K562 (cell line): ENCODE measurements around the gene SH3D21. TPM values are rescaled to one million over a fixed set of nuclear protein-coding genes. Genes with fewer than 3 reads are reported as not detected.

Experiments used
- BACH1 ChIP-seq: fragments of 200-800 bp; sonication (Bioruptor generic); IDR thresholded peaks from 2 replicates; pipeline ENCODE4 v1.6.1; 2016; ENCODE audit warnings: missing genetic modification characterization, missing compliant biosample characterization
- GATA2 ChIP-seq: sonication (generic); formaldehyde crosslinking; IDR thresholded peaks from 2 replicates; pipeline ENCODE4 v1.4.0; 2020; ENCODE audit warnings: mild to moderate bottlenecking, missing genetic modification reagents
- NR2C2 ChIP-seq, 2 experiments: fragments of 200-800 bp in 1 of 2; sonication (Bioruptor generic) in 1 of 2; sonication (generic) in 1 of 2; formaldehyde crosslinking in 1 of 2; IDR thresholded peaks; 2 replicates each; pipeline versions ENCODE4 v1.6.1 to v1.8.0; 2016 to 2022; ENCODE audit warnings: mild to moderate bottlenecking in 1 of 2, missing compliant biosample characterization in 1 of 2, missing genetic modification characterization in 1 of 2, missing genetic modification reagents in 1 of 2
- ZMIZ1 ChIP-seq, 2 experiments: fragments of 150-350 bp in 1 of 2; IDR thresholded peaks; 2 replicates each; pipeline ENCODE4 v1.6.1; 2012 to 2016; ENCODE audit warnings: low read depth in 2 of 2, low read length in 2 of 2, mild to moderate bottlenecking in 1 of 2, moderate library complexity in 1 of 2
- ZNF407 ChIP-seq: fragments of 450-650 bp; IDR thresholded peaks from 2 replicates; pipeline ENCODE4 v1.6.1; 2016; ENCODE audit warnings: low read depth
- ZNF707 ChIP-seq: fragments of 250-450 bp; sonication (Bioruptor Pico); conservative IDR thresholded peaks from 2 replicates; pipeline ENCODE4 v1.8.0; 2022; ENCODE audit warnings: inconsistent platforms, mild to moderate bottlenecking, moderate library complexity
- polyA plus RNA-seq, 8 experiments: library from polyadenylated mRNA; depleted of rRNA in 4 of 8; stranded (reverse) in 5 of 8; unstranded in 3 of 8; fragments of >200 nt; fragmentation: Nextera tagmentation in 2 of 8; fragmentation: Illumina TruSeq in 1 of 8; extraction: Ambion mirVana in 2 of 8; extraction: Trizol in 1 of 8; gene quantifications; 2 replicates each; pipeline versions ENCODE4 v1.2.1 to v1.2.3, GENCODE V29; 2011 to 2014; ENCODE audit warnings: inconsistent platforms in 1 of 8, missing spikeins in 1 of 8
- total RNA-seq, 7 experiments: library from RNA; depleted of rRNA in 6 of 7; stranded (reverse); fragments of >200 nt in 6 of 7; fragmentation: Illumina TruSeq in 2 of 7; extraction: Trizol in 2 of 7; gene quantifications; 2 replicates each; pipeline versions ENCODE4 v1.2.1 to v1.2.3, GENCODE V29; 2011 to 2021; ENCODE audit warnings: low replicate concordance in 1 of 7
- TF ChIP-seq, protein P1 (sequence below): sonication (generic); formaldehyde crosslinking; IDR thresholded peaks from 2 replicates; pipeline ENCODE4 v1.8.0; 2022; ENCODE audit warnings: mild to moderate bottlenecking, missing genetic modification reagents
- TF ChIP-seq, protein P2 (sequence below): fragments of 250-450 bp; sonication (Bioruptor Pico); IDR thresholded peaks from 2 replicates; pipeline ENCODE4 v1.4.0; 2020; ENCODE audit warnings: mild to moderate bottlenecking, moderate library complexity

The SH3D21 gene
- total and polyA plus RNA-seq, 9 of the 15 experiments (the other 6 are each of a cell fraction or from before 2014, with no cell fraction given): 0.01 to 4.7 (median 1.8) TPM

GRCh38 chr1:36306902-36307456 lies 811 bp downstream of the SH3D21 start (continued):
- TF ChIP-seq, protein P1, sequence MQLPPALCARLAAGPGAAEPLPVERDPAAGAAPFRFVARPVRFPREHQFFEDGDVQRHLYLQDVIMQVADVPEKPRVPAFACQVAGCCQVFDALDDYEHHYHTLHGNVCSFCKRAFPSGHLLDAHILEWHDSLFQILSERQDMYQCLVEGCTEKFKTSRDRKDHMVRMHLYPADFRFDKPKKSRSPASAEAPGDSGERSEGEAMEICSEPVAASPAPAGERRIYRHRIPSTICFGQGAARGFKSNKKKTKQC (CRISPR knock-in tag): peak; percentile 44; the same call in 1 of the 2 replicates
- TF ChIP-seq ZNF407: no peak
- no peak for TF ChIP-seq BACH1 (tag)
- TF ChIP-seq GATA2 (CRISPR knock-in tag): peak; percentile 91
- no peak for TF ChIP-seq NR2C2 (CRISPR knock-in tag; IDR thresholded peaks at IDR 0.05)
- TF ChIP-seq NR2C2 (tag; IDR thresholded peaks at IDR 0.05): peak; percentile 58; the same call in 1 of the 2 replicates
- TF ChIP-seq, protein P2, sequence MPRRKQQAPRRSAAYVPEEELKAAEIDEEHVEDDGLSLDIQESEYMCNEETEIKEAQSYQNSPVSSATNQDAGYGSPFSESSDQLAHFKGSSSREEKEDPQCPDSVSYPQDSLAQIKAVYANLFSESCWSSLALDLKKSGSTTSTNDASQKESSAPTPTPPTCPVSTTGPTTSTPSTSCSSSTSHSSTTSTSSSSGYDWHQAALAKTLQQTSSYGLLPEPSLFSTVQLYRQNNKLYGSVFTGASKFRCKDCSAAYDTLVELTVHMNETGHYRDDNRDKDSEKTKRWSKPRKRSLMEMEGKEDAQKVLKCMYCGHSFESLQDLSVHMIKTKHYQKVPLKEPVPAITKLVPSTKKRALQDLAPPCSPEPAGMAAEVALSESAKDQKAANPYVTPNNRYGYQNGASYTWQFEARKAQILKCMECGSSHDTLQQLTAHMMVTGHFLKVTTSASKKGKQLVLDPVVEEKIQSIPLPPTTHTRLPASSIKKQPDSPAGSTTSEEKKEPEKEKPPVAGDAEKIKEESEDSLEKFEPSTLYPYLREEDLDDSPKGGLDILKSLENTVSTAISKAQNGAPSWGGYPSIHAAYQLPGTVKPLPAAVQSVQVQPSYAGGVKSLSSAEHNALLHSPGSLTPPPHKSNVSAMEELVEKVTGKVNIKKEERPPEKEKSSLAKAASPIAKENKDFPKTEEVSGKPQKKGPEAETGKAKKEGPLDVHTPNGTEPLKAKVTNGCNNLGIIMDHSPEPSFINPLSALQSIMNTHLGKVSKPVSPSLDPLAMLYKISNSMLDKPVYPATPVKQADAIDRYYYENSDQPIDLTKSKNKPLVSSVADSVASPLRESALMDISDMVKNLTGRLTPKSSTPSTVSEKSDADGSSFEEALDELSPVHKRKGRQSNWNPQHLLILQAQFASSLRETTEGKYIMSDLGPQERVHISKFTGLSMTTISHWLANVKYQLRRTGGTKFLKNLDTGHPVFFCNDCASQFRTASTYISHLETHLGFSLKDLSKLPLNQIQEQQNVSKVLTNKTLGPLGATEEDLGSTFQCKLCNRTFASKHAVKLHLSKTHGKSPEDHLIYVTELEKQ (CRISPR knock-in tag): no peak
- no peak for TF ChIP-seq ZMIZ1 (IDR thresholded peaks at IDR 0.05; ENCODE audit: low read depth in 2 of 2, low read length in 2 of 2)
- no peak for TF ChIP-seq ZNF707 (CRISPR knock-in tag)
